Measurements from ENCODE around the gene PTPRD.

DNA sequence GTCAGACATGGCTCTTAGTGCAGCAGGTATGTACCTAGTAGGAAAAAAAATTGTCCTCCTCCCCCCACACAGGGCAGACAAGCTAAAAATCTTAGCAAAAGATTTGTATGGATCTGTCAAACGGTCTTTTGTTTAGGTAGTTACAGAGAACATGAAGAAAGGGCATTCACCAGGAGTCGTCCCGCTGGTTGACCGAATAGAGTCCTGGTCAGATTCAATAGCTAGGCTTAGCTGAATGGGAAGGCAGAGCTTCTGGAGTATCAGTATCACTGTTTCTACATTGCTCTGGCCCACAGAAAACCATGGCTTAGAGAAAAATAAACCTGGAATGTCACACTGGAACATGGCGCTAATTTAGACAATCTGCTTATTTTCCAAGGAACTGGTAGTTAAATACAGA is 642.3 kb downstream of the PTPRD start:
- TF ChIP-seq EZH2phosphoT487 (IDR thresholded peaks at IDR 0.05; ENCODE audit: borderline replicate concordance): no peak
- TF ChIP-seq, protein P1, sequence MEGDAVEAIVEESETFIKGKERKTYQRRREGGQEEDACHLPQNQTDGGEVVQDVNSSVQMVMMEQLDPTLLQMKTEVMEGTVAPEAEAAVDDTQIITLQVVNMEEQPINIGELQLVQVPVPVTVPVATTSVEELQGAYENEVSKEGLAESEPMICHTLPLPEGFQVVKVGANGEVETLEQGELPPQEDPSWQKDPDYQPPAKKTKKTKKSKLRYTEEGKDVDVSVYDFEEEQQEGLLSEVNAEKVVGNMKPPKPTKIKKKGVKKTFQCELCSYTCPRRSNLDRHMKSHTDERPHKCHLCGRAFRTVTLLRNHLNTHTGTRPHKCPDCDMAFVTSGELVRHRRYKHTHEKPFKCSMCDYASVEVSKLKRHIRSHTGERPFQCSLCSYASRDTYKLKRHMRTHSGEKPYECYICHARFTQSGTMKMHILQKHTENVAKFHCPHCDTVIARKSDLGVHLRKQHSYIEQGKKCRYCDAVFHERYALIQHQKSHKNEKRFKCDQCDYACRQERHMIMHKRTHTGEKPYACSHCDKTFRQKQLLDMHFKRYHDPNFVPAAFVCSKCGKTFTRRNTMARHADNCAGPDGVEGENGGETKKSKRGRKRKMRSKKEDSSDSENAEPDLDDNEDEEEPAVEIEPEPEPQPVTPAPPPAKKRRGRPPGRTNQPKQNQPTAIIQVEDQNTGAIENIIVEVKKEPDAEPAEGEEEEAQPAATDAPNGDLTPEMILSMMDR (conservative IDR thresholded peaks at IDR 0.05; ENCODE audit: low read length): no peak

All from Loucy (cell line).